Measurements from ENCODE around the gene KIF6.

DNA sequence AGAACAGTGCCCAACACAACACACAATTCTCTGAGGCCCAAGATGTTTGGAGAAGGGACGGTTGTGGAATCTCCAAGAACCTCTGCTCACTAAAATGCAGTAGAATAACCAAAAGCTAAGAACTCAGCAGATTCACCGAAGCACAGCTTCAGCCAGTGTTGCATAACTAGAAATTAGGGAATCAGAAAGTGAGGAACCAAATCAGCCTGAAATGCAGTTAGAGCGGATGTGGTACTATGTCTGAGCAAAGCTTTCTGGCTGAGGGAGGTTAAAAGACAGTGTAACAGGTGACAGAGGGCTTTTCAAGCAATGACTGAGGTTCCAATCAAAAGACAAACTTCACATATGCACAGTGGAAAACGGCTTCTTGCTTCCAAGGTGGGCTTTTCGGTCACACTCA is 204.8 kb downstream of the KIF6 start:
- TF ChIP-seq, protein P1, sequence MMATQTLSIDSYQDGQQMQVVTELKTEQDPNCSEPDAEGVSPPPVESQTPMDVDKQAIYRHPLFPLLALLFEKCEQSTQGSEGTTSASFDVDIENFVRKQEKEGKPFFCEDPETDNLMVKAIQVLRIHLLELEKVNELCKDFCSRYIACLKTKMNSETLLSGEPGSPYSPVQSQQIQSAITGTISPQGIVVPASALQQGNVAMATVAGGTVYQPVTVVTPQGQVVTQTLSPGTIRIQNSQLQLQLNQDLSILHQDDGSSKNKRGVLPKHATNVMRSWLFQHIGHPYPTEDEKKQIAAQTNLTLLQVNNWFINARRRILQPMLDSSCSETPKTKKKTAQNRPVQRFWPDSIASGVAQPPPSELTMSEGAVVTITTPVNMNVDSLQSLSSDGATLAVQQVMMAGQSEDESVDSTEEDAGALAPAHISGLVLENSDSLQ (IDR thresholded peaks at IDR 0.05) = no peak
- TF ChIP-seq SP1 (IDR thresholded peaks at IDR 0.05) = no peak
- no peak for TF ChIP-seq BHLHE40 (IDR thresholded peaks at IDR 0.05; ENCODE audit: borderline replicate concordance)
- no peak for TF ChIP-seq FOXK2 (IDR thresholded peaks at IDR 0.05)
- no peak for TF ChIP-seq FOXM1 (IDR thresholded peaks at IDR 0.05; ENCODE audit: borderline replicate concordance)
- no peak for TF ChIP-seq ZNF384 (IDR thresholded peaks at IDR 0.05)
- TF ChIP-seq CTBP1 (IDR thresholded peaks at IDR 0.05; ENCODE audit: borderline replicate concordance) = no peak
